ENCODE data around the gene HMSD. TPM values are rescaled to one million over a fixed set of nuclear protein-coding genes. Genes with fewer than 3 reads are reported as not detected.

Gene HMSD
- polyA plus RNA-seq, 3 donors: not detected

DNA sequence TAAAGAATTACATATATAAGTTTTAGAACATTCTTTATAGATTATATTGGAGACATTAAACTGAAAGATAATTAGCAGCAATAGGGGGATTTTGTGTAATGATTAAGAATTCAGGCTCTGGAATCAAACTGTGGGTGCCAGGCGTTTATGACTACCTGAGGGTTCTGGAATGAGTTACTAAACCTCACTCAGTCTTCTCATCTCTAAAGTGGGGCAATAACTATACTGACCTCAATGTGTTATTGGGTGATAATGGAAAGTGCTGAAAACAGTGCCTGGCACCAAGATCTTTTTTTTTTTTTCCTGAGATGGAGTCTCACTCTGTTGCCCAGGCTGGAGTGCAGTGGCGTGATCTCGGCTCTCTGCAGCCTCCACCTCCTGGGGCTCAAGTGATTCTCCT, 27.9 kb downstream of the HMSD start:
- Histone ChIP-seq H3K9me3 (replicated peaks in 1 of 2; ENCODE audit: control insufficient read depth in 1 of 2, insufficient read depth in 1 of 2, low read length in 2 of 2) (no peaks in the 10 kb centered on the region), H2AFZ (ENCODE audit: insufficient read depth, low read depth, low read length, poor library complexity, severe bottlenecking) (no peak overlapping the region), H3K79me2 (ENCODE audit: insufficient read depth, low read length) (peaks cover 88% of the 10 kb centered on the region), H4K20me1 (ENCODE audit: insufficient read depth, low read length) (peaks cover 35% of the 10 kb centered on the region), H3K36me3 (replicated peaks in 1 of 2; ENCODE audit: control insufficient read depth in 1 of 2, insufficient read depth in 2 of 2, low read length in 2 of 2) (peaks cover 14 to 35% of the 10 kb centered on the region in 2 donors), H3K9ac (ENCODE audit: insufficient read depth, low read length, poor library complexity, severe bottlenecking) (no peak overlapping the region), H3K27me3 (ENCODE audit: control insufficient read depth in 2 of 2, insufficient read depth in 2 of 2, low read length in 2 of 2) (no peaks in the 10 kb centered on the region), H3K27ac (ENCODE audit: low read depth in 1 of 2, low read length in 2 of 2) (peak overlapping the region; percentile 49 to 71), H3K4me3 (replicated peaks in 1 of 3; ENCODE audit: low read depth in 2 of 3, low read length in 3 of 3) (no peak overlapping the region), H3K4me1 (ENCODE audit: control insufficient read depth in 1 of 2, insufficient read depth in 2 of 2, low read length in 2 of 2) (peaks cover 80 to 87% of the 10 kb centered on the region in 2 donors), H3K4me2 (replicated peaks; ENCODE audit: extremely low read depth, low read length, poor library complexity, severe bottlenecking) (no peak overlapping the region)
- Mint-ChIP-seq H3K27me3 (ENCODE audit: low read depth in 3 of 3) (peaks cover 0 to under 1% (median 0%) of the 10 kb centered on the region in 3 donors), H3K27ac (peak overlapping the region in 6 of 7 donors; percentile 56 to 87 (median 84)), H3K4me1 (peaks cover 92% of the 10 kb centered on the region), H3K9me3 (no peaks in the 10 kb centered on the region), H3K4me3 (no peak overlapping the region), H3K36me3 (peaks cover 23 to 43% of the 10 kb centered on the region in 2 donors)
- no peak for DNase-seq
- intact Hi-C loops (cut with micrococcal nuclease): loop anchor here (5.0 to 10.0 kb wide), 4 partner anchors 85 to 1262 kb away; partner anchors contain the start of genes PHLPP1 (in 1 of the 2) and VPS4B (in 1 of the 2)
- TF ChIP-seq, protein P1, sequence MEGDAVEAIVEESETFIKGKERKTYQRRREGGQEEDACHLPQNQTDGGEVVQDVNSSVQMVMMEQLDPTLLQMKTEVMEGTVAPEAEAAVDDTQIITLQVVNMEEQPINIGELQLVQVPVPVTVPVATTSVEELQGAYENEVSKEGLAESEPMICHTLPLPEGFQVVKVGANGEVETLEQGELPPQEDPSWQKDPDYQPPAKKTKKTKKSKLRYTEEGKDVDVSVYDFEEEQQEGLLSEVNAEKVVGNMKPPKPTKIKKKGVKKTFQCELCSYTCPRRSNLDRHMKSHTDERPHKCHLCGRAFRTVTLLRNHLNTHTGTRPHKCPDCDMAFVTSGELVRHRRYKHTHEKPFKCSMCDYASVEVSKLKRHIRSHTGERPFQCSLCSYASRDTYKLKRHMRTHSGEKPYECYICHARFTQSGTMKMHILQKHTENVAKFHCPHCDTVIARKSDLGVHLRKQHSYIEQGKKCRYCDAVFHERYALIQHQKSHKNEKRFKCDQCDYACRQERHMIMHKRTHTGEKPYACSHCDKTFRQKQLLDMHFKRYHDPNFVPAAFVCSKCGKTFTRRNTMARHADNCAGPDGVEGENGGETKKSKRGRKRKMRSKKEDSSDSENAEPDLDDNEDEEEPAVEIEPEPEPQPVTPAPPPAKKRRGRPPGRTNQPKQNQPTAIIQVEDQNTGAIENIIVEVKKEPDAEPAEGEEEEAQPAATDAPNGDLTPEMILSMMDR (IDR thresholded peaks at IDR 0.05): no peak
- WGBS (ENCODE audit: insufficient coverage): no CpG with 5 or more reads among the region's 3 CpGs

DNA sequence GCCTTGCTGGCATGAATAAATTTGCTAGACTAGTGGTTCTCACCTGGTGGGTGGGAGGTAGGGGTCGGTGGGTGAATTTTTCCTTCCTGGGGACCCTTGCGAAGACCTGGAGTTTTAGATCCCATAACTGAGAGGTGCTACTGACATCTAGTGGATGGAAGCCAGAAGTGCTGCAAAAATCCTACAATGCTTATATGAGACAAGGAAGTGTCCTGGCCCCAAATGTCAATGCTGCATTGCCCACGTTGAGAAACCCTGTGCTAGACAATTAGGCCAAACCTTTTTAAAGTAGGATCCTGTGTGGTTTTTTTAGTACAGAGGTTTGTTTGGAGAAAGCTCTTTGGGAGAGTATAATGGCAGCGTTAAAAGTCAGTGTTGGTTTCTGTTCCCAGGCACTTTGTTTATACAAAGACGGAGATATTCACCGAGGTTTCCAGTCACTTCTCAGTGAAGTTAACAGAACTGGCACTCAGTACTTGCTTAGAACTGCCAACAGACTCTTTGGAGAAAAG, 30.4 kb downstream of the HMSD start:
- Mint-ChIP-seq H3K9me3 (no peaks in the 10 kb centered on the region), H3K27me3 (ENCODE audit: low read depth in 3 of 3) (peaks cover 0 to 2% (median 0%) of the 10 kb centered on the region in 3 donors), H3K4me3 (peak overlapping the region in 1 of 2 donors; percentile 67), H3K4me1 (peaks cover 78% of the 10 kb centered on the region), H3K27ac (peak overlapping the region; percentile 70 to 93 (median 82)), H3K36me3 (peaks cover 43 to 62% of the 10 kb centered on the region in 2 donors)
- no peak overlapping the region for H3K9ac ChIP-seq (ENCODE audit: insufficient read depth, low read length, poor library complexity, severe bottlenecking)
- H3K27ac ChIP-seq (ENCODE audit: low read depth in 1 of 2, low read length in 2 of 2): peak overlapping the region in 1 of 2 donors; percentile 71
- WGBS (ENCODE audit: insufficient coverage): 41% methylated on average over 4 of the region's 6 CpGs
- H3K9me3 ChIP-seq (replicated peaks in 1 of 2; ENCODE audit: control insufficient read depth in 1 of 2, insufficient read depth in 1 of 2, low read length in 2 of 2): no peaks in the 10 kb centered on the region
- H4K20me1 ChIP-seq (ENCODE audit: insufficient read depth, low read length): peaks cover 56% of the 10 kb centered on the region
- peaks cover 76 to 82% of the 10 kb centered on the region in 2 donors for H3K4me1 ChIP-seq (ENCODE audit: control insufficient read depth in 1 of 2, insufficient read depth in 2 of 2, low read length in 2 of 2)
- peaks cover 87% of the 10 kb centered on the region for H3K79me2 ChIP-seq (ENCODE audit: insufficient read depth, low read length)
- no peak overlapping the region for H3K4me3 ChIP-seq (replicated peaks in 1 of 3; ENCODE audit: low read depth in 2 of 3, low read length in 3 of 3)
- no peaks in the 10 kb centered on the region for H3K27me3 ChIP-seq (ENCODE audit: control insufficient read depth in 2 of 2, insufficient read depth in 2 of 2, low read length in 2 of 2)
- peaks cover 38 to 58% of the 10 kb centered on the region in 2 donors for H3K36me3 ChIP-seq (replicated peaks in 1 of 2; ENCODE audit: control insufficient read depth in 1 of 2, insufficient read depth in 2 of 2, low read length in 2 of 2)
- H3K4me2 ChIP-seq (replicated peaks; ENCODE audit: extremely low read depth, low read length, poor library complexity, severe bottlenecking): peak overlapping the region; percentile 31
- H2AFZ ChIP-seq (ENCODE audit: insufficient read depth, low read depth, low read length, poor library complexity, severe bottlenecking): no peak overlapping the region
- intact Hi-C loops (cut with micrococcal nuclease): loop anchor here (2.0 to 10.0 kb wide), 5 partner anchors 17 to 1265 kb away; partner anchors contain the start of genes PHLPP1 (in 1 of the 2) and VPS4B (in 1 of the 2)
- DNase-seq: peak; percentile 35 to 76 (median 68)
- TF ChIP-seq, protein P1 (IDR thresholded peaks at IDR 0.05): peak; percentile 89
